Panc1 (cell line): Measurements from ENCODE around the gene TEK. TPM values are rescaled to one million over a fixed set of nuclear protein-coding genes. Genes with fewer than 3 reads are reported as not detected.

Experiments
- ATAC-seq: fragments of 200-7000 bp; cut with Tn5 transposase; 2 replicates; pipeline ENCODE4 v1.9.1; 2020; ENCODE audit warnings: mild to moderate bottlenecking, moderate library complexity
- BruUV-seq: library from RNA; stranded (reverse); fragments of 400-500 nt; replicated peaks from 2 replicates; lab custom pipeline; 2021; lab: Mats Ljungman, UMichigan
- CTCF ChIA-PET: fragments of 300-600 bp; sonication (Branson Sonifier 250); formaldehyde crosslinking; loops from one replicate; lab custom pipeline; 2022; ENCODE audit warnings: antibody characterized with exemption; lab: Charles Lee
- POLR2A ChIA-PET: fragments of 300-600 bp; sonication (Branson Sonifier 250); formaldehyde crosslinking; loops from one replicate; lab custom pipeline; 2022; ENCODE audit warnings: antibody characterized with exemption; lab: Charles Lee
- DNase-seq: peaks from one replicate; pipeline ENCODE4 v3.0.0-alpha.2; 2010; ENCODE audit warnings: low read depth, low spot score
- H3K27ac ChIP-seq: 2 replicates; pipeline ENCODE4 v1.5.1; 2011; ENCODE audit warnings: mild to moderate bottlenecking, low read length, inconsistent platforms
- H3K27me3 ChIP-seq: fragments of 200-500 bp; sonication (Bioruptor generic); 2 replicates; pipeline ENCODE4 v1.6.0; 2014; ENCODE audit warnings: low read length, inconsistent platforms; ENCODE audit not compliant: control insufficient read depth, insufficient read depth
- H3K36me3 ChIP-seq: fragments of 200-500 bp; sonication (Bioruptor generic); 2 replicates; pipeline ENCODE4 v1.5.1; 2014; ENCODE audit warnings: inconsistent platforms, mild to moderate bottlenecking, low read length, moderate library complexity; ENCODE audit not compliant: control insufficient read depth, insufficient read depth
- H3K4me1 ChIP-seq: 2 replicates; pipeline ENCODE4 v1.5.1; 2011; ENCODE audit warnings: inconsistent platforms, mild to moderate bottlenecking, low read length, moderate library complexity; ENCODE audit not compliant: control insufficient read depth, insufficient read depth
- H3K4me3 ChIP-seq, 2 experiments: 2 replicates each; pipeline ENCODE4 v1.5.1; 2011 to 2012; ENCODE audit warnings: low read depth in 2 of 2, low read length in 2 of 2, mild to moderate bottlenecking in 2 of 2, inconsistent platforms in 1 of 2, moderate library complexity in 1 of 2
- H3K9me3 ChIP-seq: fragments of 200-500 bp; sonication (Bioruptor generic); 2 replicates; pipeline ENCODE4 v1.5.1; 2014; ENCODE audit warnings: low read depth, mild to moderate bottlenecking, inconsistent platforms, low read length, moderate library complexity; ENCODE audit not compliant: control insufficient read depth, insufficient read depth
- CTCF ChIP-seq: fragments of 450-650 bp; IDR thresholded peaks from 2 replicates; pipeline ENCODE4 v1.5.1; 2017; ENCODE audit warnings: mild to moderate bottlenecking
- POLR2AphosphoS5 ChIP-seq: IDR thresholded peaks from 2 replicates; pipeline ENCODE4 v1.6.1; 2012; ENCODE audit warnings: mild to moderate bottlenecking, low read depth, low read length, moderate library complexity
- REST ChIP-seq, 2 experiments: IDR thresholded peaks; 2 replicates each; pipeline ENCODE4 v1.6.1; 2011 to 2012; ENCODE audit warnings: low read depth in 2 of 2, control low read depth in 1 of 2, low read length in 1 of 2, mild to moderate bottlenecking in 1 of 2, moderate library complexity in 1 of 2; ENCODE audit not compliant: insufficient read depth in 1 of 2
- SIN3A ChIP-seq: IDR thresholded peaks from 2 replicates; pipeline ENCODE4 v1.6.1; 2012; ENCODE audit warnings: low read depth, mild to moderate bottlenecking, low read length, moderate library complexity, borderline replicate concordance; ENCODE audit not compliant: insufficient read depth
- TCF7L2 ChIP-seq: IDR thresholded peaks from 2 replicates; pipeline ENCODE4 v1.6.1; 2011; ENCODE audit warnings: mild to moderate bottlenecking, low read depth, low read length, inconsistent platforms
- in situ Hi-C: cut with HindIII; loops from 2 replicates; pipeline ENCODE4 v1.10.0; 2016; ENCODE audit warnings: low sequenced_read_pairs, low pct_unique_long_range_greater_than_20kb
- intact Hi-C: fragments of 100-400 bp; cut with micrococcal nuclease; formaldehyde crosslinking; loops from one replicate; pipeline ENCODE4 v1.10.0; 2022; ENCODE audit not compliant: unreplicated experiment
- total RNA-seq: library from RNA; stranded (reverse); gene quantifications from one replicate; pipeline ENCODE4 v1.2.1, GENCODE V29; 2021; ENCODE audit not compliant: unreplicated experiment

Gene TEK
- total RNA-seq, 1 experiment from 2014 or later, result not detected

DNA sequence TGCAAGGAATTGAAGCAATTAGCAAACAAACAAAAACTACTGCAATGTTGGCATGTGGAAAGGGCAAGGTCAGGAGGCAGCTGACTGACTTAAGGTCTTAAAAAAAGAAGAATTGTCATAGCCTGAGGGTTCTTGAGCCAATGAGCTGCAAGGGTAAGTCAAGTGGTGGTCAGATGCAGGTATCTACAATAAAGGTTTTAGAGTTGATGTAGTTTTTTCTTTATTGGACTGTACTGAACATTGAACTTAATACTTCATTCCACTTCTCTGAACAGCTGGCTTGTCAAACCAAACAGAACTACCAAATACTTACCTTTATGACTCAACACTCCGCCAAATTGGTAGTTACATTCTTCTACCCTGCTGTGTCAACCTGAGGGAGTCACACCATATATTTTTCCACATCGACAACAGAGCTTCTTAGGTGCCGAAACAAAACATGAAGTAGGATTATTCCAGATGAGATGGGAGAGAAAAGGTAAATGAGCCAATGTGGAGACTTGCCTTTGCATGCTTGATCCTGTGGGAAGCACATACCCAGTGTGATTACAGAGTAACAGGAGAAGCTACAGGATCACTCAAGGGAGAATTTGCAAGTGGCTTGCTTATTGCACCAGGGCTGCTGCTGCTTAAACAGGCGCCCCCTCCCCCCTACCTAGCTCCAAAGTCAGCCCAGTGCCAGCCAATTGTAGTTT is 152.6 kb downstream of the TEK start:
- in situ Hi-C loops (no loop called here), intact Hi-C loops (no loop called here)
- Histone ChIP-seq H3K9me3 (no peaks in the 10 kb centered on the region), H3K27me3 (no peaks in the 10 kb centered on the region), H3K4me1 (no peaks in the 10 kb centered on the region), H3K27ac (no peak overlapping the region), H3K36me3 (no peaks in the 10 kb centered on the region), H3K4me3 (no peak overlapping the region)
- DNase-seq (no peak), ATAC-seq (no peak)
- CTCF ChIA-PET, result no interaction called here
- TF ChIP-seq REST (IDR thresholded peaks at IDR 0.05; ENCODE audit: insufficient read depth in 1 of 2, low read depth in 2 of 2, low read length in 1 of 2) (no peak), POLR2AphosphoS5 (no peak), TCF7L2 (no peak), CTCF (no peak), SIN3A (no peak)
- no TSS peak for BruUV-seq
- POLR2A ChIA-PET, result no interaction called here

- ChIA-PET POLR2A (no interaction called here), CTCF (no interaction called here)
- Histone ChIP-seq H3K4me3 (no peak overlapping the region), H3K36me3 (no peaks in the 10 kb centered on the region), H3K27me3 (no peaks in the 10 kb centered on the region), H3K27ac (no peak overlapping the region), H3K9me3 (no peaks in the 10 kb centered on the region), H3K4me1 (no peaks in the 10 kb centered on the region)
- TF ChIP-seq TCF7L2, result no peak
- TF ChIP-seq POLR2AphosphoS5, result no peak
- TF ChIP-seq CTCF, result no peak
- no peak for TF ChIP-seq SIN3A
- TF ChIP-seq REST (IDR thresholded peaks at IDR 0.05; ENCODE audit: insufficient read depth in 1 of 2, low read depth in 2 of 2, low read length in 1 of 2), result no peak
- in situ Hi-C loops, result no loop called here
- no TSS peak for BruUV-seq
- DNase-seq (no peak), ATAC-seq (no peak)
- intact Hi-C loops, result no loop called here
These were observed 163.1 kb downstream of the TEK start for GRCh38 chr9:27272103-27272502.
